WTC11 (cell line): ENCODE data around the gene ATXN7. TPM values are rescaled to one million over a fixed set of nuclear protein-coding genes. Genes with fewer than 3 reads are reported as not detected.

ENCODE experiments used
- ATAC-seq: fragments of 200-7000 bp; cut with Tn5 transposase; 2 replicates; pipeline ENCODE4 v1.10.0; 2021; ENCODE audit warnings: mild to moderate bottlenecking, moderate library complexity
- CTCF ChIA-PET: fragments of 300-600 bp; sonication (Branson Sonifier 250); formaldehyde crosslinking; loops from one replicate; lab custom pipeline; 2021; ENCODE audit warnings: antibody characterized with exemption; lab: Charles Lee
- POLR2A ChIA-PET: fragments of 350-600 bp; sonication (Branson Sonifier 250); formaldehyde crosslinking; loops from one replicate; lab custom pipeline; 2021; ENCODE audit warnings: antibody characterized with exemption; lab: Charles Lee
- DNase-seq: peaks from one replicate; pipeline ENCODE4 v3.0.0; 2021; ENCODE audit warnings: low spot score
- H3K27ac Mint-ChIP-seq: 2 replicates; pipeline ENCODE4 v1.8.0; 2021; ENCODE audit warnings: mixed read lengths
- H3K27me3 Mint-ChIP-seq: 2 replicates; pipeline ENCODE4 v1.8.0; 2021; ENCODE audit warnings: low read depth, mild to moderate bottlenecking, moderate library complexity, mixed read lengths
- H3K36me3 Mint-ChIP-seq: 2 replicates; pipeline ENCODE4 v1.8.0; 2021; ENCODE audit warnings: mixed read lengths
- H3K4me1 Mint-ChIP-seq: 2 replicates; pipeline ENCODE4 v1.8.0; 2022; ENCODE audit warnings: mixed read lengths
- H3K4me3 Mint-ChIP-seq: 2 replicates; pipeline ENCODE4 v1.8.0; 2021; ENCODE audit warnings: mild to moderate bottlenecking, moderate library complexity, mixed read lengths
- H3K9me3 Mint-ChIP-seq: 2 replicates; pipeline ENCODE4 v1.8.0; 2021; ENCODE audit warnings: mixed read lengths
- ATF1 ChIP-seq: sonication (generic); formaldehyde crosslinking; IDR thresholded peaks from 2 replicates; pipeline ENCODE4 v1.8.1; 2023; ENCODE audit warnings: mild to moderate bottlenecking, moderate library complexity, missing genetic modification reagents
- CREM ChIP-seq: sonication (generic); formaldehyde crosslinking; IDR thresholded peaks from 2 replicates; pipeline ENCODE4 v1.8.1; 2022; ENCODE audit warnings: mild to moderate bottlenecking, missing genetic modification reagents, moderate library complexity
- ELF4 ChIP-seq: sonication (generic); formaldehyde crosslinking; IDR thresholded peaks from 2 replicates; pipeline ENCODE4 v1.8.1; 2022; ENCODE audit warnings: low read depth, mild to moderate bottlenecking, moderate library complexity, missing genetic modification reagents
- EMX1 ChIP-seq: fragments of 250-450 bp; sonication (Bioruptor Pico); IDR thresholded peaks from 2 replicates; pipeline ENCODE4 v1.8.0; 2021; ENCODE audit warnings: mild to moderate bottlenecking
- FOXP1 ChIP-seq: sonication (generic); formaldehyde crosslinking; IDR thresholded peaks from 2 replicates; pipeline ENCODE4 v1.8.0; 2022; ENCODE audit warnings: missing genetic modification reagents, mild to moderate bottlenecking, moderate library complexity, borderline replicate concordance
- FOXP4 ChIP-seq: sonication (generic); formaldehyde crosslinking; IDR thresholded peaks from 2 replicates; pipeline ENCODE4 v1.8.0; 2022; ENCODE audit warnings: mild to moderate bottlenecking, missing genetic modification reagents
- GRHL2 ChIP-seq: fragments of 250-450 bp; sonication (Bioruptor Pico); IDR thresholded peaks from 2 replicates; pipeline ENCODE4 v1.8.0; 2022; ENCODE audit warnings: mild to moderate bottlenecking, moderate library complexity; ENCODE audit not compliant: insufficient replicate concordance, severe bottlenecking
- GTF2I ChIP-seq: fragments of 250-450 bp; sonication (Bioruptor Pico); conservative IDR thresholded peaks from 2 replicates; pipeline ENCODE4 v1.4.0; 2021; ENCODE audit warnings: mild to moderate bottlenecking
- HMGA2 ChIP-seq: fragments of 250-450 bp; sonication (Bioruptor Pico); IDR thresholded peaks from 2 replicates; pipeline ENCODE4 v1.4.0; 2021; ENCODE audit warnings: mild to moderate bottlenecking, moderate library complexity
- JAZF1 ChIP-seq: fragments of 250-450 bp; sonication (Bioruptor Pico); IDR thresholded peaks from 2 replicates; pipeline ENCODE4 v1.9.0; 2021; ENCODE audit warnings: moderate library complexity, mild to moderate bottlenecking, inconsistent platforms
- KAT7 ChIP-seq: sonication (generic); formaldehyde crosslinking; IDR thresholded peaks from 2 replicates; pipeline ENCODE4 v1.8.1; 2023; ENCODE audit warnings: missing genetic modification reagents, mild to moderate bottlenecking, borderline replicate concordance
- NFATC4 ChIP-seq: fragments of 250-450 bp; sonication (Bioruptor Pico); IDR thresholded peaks from 2 replicates; pipeline ENCODE4 v1.9.0; 2021; ENCODE audit warnings: mild to moderate bottlenecking
- NFE2L1 ChIP-seq: sonication (generic); formaldehyde crosslinking; IDR thresholded peaks from 2 replicates; pipeline ENCODE4 v1.8.1; 2023; ENCODE audit warnings: missing genetic modification reagents
- NR2C2 ChIP-seq: sonication (generic); formaldehyde crosslinking; IDR thresholded peaks from 2 replicates; pipeline ENCODE4 v1.8.0; 2022; ENCODE audit warnings: mild to moderate bottlenecking, missing genetic modification reagents
- PRRX2 ChIP-seq: fragments of 250-450 bp; sonication (Bioruptor Pico); IDR thresholded peaks from 2 replicates; pipeline ENCODE4 v1.8.0; 2021; ENCODE audit warnings: mild to moderate bottlenecking
- SP1 ChIP-seq: sonication (generic); formaldehyde crosslinking; conservative IDR thresholded peaks from 2 replicates; pipeline ENCODE4 v1.8.1; 2022; ENCODE audit warnings: missing genetic modification reagents
- TCF7 ChIP-seq: sonication (generic); formaldehyde crosslinking; IDR thresholded peaks from 2 replicates; pipeline ENCODE4 v1.8.0; 2022; ENCODE audit warnings: mild to moderate bottlenecking, low read depth, missing genetic modification reagents, moderate library complexity
- USF1 ChIP-seq: sonication (generic); formaldehyde crosslinking; IDR thresholded peaks from 2 replicates; pipeline ENCODE4 v1.8.0; 2022; ENCODE audit warnings: mild to moderate bottlenecking, missing genetic modification reagents
- ZNF396 ChIP-seq: fragments of 250-450 bp; sonication (Bioruptor Pico); IDR thresholded peaks from 2 replicates; pipeline ENCODE4 v1.8.0; 2021; ENCODE audit warnings: mild to moderate bottlenecking, moderate library complexity, borderline replicate concordance
- ZNF416 ChIP-seq: fragments of 250-450 bp; sonication (Bioruptor Pico); IDR thresholded peaks from 2 replicates; pipeline ENCODE4 v1.9.0; 2021; ENCODE audit warnings: mild to moderate bottlenecking, inconsistent platforms
- total RNA-seq: library from RNA; stranded (reverse); gene quantifications from 3 replicates; pipeline ENCODE4 v1.2.3, GENCODE V29; 2021
- TF ChIP-seq, protein P1 (sequence below): fragments of 250-450 bp; sonication (Bioruptor Pico); IDR thresholded peaks from 2 replicates; pipeline ENCODE4 v1.9.0; 2021; ENCODE audit warnings: mild to moderate bottlenecking
- TF ChIP-seq, protein P2 (sequence below): sonication (generic); formaldehyde crosslinking; IDR thresholded peaks from 2 replicates; pipeline ENCODE4 v1.8.1; 2022; ENCODE audit warnings: low read depth, mild to moderate bottlenecking, moderate library complexity, missing genetic modification reagents, borderline replicate concordance

Gene ATXN7
- total RNA-seq, 1 experiment from 2014 or later, result 11.7 TPM

GRCh38 chr3:63979093-63979885 lies 115.6 kb downstream of the ATXN7 start:
- Mint-ChIP-seq H3K4me1 (no peaks in the 10 kb centered on the region), H3K9me3 (no peaks in the 10 kb centered on the region), H3K27ac (peak overlapping the region; percentile 4; the same call in 1 of the 2 replicates), H3K27me3 (no peaks in the 10 kb centered on the region), H3K4me3 (no peak overlapping the region), H3K36me3 (peaks cover 9% of the 10 kb centered on the region; the same call in 1 of the 2 replicates)
- CTCF ChIA-PET, result interaction anchor here (0.6 to 1.4 kb wide), 4 partner anchors 10 to 84 kb away, joined by 3 to 6 read pairs (median 3); no protein-coding TSS in a partner anchor
- POLR2A ChIA-PET, result interaction anchor here (0.6 kb wide), 2 partner anchors 24 to 162 kb away, joined by 3 read pairs; no protein-coding TSS in a partner anchor
- no peak for DNase-seq
- TF ChIP-seq ELF4 (CRISPR knock-in tag) (no peak), GTF2I (CRISPR knock-in tag) (no peak), USF1 (no peak), NFATC4 (CRISPR knock-in tag) (no peak), EMX1 (no peak), NFE2L1 (no peak), ZNF396 (CRISPR knock-in tag) (no peak), SP1 (CRISPR knock-in tag) (no peak), HMGA2 (CRISPR knock-in tag) (no peak), FOXP1 (CRISPR knock-in tag) (no peak), JAZF1 (CRISPR knock-in tag) (no peak), GRHL2 (CRISPR knock-in tag) (no peak), PRRX2 (CRISPR knock-in tag) (no peak), KAT7 (no peak), ATF1 (CRISPR knock-in tag) (no peak), TCF7 (CRISPR knock-in tag) (no peak), CREM (CRISPR knock-in tag) (no peak), ZNF416 (CRISPR knock-in tag) (no peak)
- TF ChIP-seq, protein P1, sequence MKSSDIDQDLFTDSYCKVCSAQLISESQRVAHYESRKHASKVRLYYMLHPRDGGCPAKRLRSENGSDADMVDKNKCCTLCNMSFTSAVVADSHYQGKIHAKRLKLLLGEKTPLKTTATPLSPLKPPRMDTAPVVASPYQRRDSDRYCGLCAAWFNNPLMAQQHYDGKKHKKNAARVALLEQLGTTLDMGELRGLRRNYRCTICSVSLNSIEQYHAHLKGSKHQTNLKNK (CRISPR knock-in tag), result no peak
- TF ChIP-seq, protein P2, sequence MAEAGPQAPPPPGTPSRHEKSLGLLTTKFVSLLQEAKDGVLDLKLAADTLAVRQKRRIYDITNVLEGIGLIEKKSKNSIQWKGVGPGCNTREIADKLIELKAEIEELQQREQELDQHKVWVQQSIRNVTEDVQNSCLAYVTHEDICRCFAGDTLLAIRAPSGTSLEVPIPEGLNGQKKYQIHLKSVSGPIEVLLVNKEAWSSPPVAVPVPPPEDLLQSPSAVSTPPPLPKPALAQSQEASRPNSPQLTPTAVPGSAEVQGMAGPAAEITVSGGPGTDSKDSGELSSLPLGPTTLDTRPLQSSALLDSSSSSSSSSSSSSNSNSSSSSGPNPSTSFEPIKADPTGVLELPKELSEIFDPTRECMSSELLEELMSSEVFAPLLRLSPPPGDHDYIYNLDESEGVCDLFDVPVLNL (CRISPR knock-in tag), result no peak
- no peak for ATAC-seq

DNA sequence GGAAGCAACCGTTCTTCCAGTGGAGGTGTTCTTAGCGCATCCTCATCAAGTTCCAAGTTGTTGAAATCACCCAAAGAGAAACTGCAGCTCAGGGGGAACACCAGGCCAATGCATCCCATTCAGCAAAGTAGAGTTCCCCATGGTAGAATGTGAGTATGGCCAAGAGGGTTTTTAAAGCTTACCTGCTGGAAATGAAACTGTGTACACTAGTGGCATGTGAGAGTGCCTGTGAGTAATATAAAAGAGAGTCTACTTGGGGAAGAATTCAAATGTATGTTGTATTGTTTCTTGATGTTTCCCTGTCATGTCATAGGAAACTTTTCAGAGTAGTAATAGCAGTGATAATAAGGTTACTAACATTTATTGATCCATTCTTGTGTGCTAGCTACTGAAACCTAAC lies 116.4 kb downstream of the ATXN7 start:
- Mint-ChIP-seq H3K27me3 (no peaks in the 10 kb centered on the region), H3K36me3 (peaks cover 13% of the 10 kb centered on the region), H3K4me3 (no peak overlapping the region), H3K4me1 (no peaks in the 10 kb centered on the region), H3K27ac (0 out of 2 replicates have a peak overlapping the region, but pooled peaks have one; percentile 25), H3K9me3 (no peaks in the 10 kb centered on the region)
- ATAC-seq, result no peak
- no peak for DNase-seq
- CTCF ChIA-PET, result no interaction called here
- POLR2A ChIA-PET, result no interaction called here
- TF ChIP-seq HMGA2 (CRISPR knock-in tag) (no peak), FOXP4 (CRISPR knock-in tag) (no peak), ZNF396 (CRISPR knock-in tag) (no peak), NR2C2 (CRISPR knock-in tag) (no peak), FOXP1 (CRISPR knock-in tag) (no peak), GTF2I (CRISPR knock-in tag) (no peak)
